Activated naive CD4-positive, alpha-beta T cell treated with anti-CD3 and anti-CD28 coated beads, Interleukin-2, amount 50 U/mL, for 16 hours (primary cell): Measurements from ENCODE around the gene STK32B.
"Not testable (repeated sequence)": the region's sequence is repeated elsewhere in the genome, so short reads cannot be mapped to it uniquely, and the experiment has no call there.

Experiments used
- DNase-seq: peaks from one replicate; pipeline ENCODE4 v3.0.0-alpha.2; 2020

The STK32B gene

DNA sequence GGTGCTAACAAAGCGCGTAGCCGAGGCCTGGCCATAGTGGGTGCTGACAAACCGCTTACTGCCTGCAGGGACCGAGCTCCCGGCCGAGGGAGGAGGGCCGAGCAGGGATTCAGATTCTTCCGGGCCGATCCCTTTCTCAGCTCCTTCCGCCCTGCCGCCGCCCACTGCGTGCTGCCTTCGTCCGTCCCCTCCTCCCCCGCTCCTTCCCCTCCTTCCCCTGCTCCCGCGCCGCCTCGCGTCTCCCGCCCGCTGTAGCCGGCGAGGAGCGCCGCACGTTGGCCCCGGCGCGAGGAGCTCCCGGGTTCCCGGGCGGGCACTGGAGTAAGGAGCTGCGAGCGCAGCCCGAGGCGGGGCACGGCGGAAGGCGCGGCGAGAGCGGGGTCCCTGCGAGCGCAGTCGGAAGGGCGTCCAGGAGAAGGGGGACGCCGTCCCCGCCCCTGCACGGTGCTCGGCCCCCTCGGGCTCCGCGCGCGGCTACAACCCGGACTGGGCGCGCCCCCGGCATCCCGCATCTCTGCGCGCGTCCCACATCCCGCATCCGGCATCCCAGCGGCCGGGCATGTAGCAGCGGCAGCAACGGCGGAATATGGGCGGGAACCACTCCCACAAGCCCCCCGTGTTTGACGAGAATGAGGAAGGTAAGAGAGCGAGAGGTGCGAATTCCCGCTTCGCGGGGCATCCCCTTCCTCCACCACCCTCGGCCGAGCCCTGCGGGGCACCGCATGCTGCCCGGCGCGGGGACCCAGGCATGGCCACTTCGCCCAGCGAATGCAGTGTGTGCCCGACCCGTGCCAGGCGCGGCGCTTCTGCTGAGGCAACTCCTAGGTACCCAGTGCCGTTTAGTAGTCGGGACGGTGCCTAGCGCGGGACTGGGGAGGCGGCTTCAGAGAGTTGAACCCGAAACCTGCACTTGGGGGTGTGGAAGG, at the start of gene STK32B:
TSS of gene STK32B (plus strand) at position 203 of the 926 bp plus-strand sequence.
- no peak for DNase-seq

DNA sequence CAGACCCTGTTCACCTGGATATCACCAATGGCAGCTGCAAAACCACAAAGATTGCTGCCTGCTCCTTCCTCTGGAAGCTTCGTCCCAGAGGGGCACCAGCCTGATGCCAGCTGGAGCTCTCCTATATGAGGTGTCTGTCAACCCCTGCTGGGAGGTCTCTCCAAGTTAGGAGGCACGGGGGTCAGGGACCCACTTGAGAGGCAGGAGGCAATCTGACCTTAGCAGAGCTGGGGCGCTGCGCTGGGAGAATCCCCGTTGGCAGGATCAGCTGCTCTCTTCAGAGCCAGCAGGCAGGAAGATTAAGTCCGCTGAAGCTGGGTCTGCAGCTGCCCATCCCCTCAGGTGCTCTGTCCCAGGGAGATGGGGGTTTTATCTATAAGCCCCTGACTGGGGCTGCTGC, 49.6 kb upstream of the STK32B start:
- DNase-seq, result not testable (repeated sequence)

DNA sequence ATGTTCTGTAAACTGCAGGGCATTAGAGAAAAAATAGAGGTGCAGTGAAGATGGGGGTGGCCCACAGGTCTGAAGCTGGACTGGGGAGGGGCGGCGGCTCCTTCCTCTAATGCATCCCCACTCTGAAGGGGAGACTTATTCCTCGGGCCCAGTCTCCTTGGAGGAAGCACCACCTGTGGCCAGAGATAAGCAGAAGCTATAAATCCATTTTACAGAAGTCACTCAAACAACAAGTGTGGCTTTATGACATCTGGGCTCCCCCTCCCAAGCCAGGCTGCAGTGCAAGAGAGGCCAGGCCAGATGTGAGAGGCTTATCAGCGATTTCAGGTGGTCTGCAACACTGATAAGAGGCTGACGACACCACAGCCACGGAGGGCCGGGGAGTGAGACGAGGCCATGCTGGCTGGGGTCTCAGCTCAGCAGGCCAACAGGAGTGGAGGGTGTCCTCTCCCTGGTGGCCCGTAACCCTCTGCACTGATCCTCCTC, 47.9 kb upstream of the STK32B start:
- no peak for DNase-seq

DNA sequence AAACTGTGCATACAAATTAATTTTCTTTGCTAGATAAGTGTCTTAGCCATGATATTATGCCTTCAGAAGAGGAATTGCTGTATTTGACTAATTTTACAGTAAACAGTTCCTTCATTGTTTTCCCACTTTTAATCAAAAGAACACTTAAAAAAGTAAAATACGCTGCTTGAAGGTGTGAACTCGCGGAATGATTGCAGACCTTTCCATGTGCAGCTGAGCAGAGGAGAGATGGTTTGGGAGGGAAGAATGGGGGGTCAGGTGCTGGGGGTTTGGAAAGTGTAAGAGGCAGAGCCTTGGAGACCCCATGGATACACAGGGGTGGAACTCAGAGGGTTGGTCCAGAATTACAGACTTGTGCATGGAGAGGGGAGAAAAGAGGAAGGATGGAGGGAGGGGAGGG, 47.4 kb upstream of the STK32B start:
- no peak for DNase-seq

DNA sequence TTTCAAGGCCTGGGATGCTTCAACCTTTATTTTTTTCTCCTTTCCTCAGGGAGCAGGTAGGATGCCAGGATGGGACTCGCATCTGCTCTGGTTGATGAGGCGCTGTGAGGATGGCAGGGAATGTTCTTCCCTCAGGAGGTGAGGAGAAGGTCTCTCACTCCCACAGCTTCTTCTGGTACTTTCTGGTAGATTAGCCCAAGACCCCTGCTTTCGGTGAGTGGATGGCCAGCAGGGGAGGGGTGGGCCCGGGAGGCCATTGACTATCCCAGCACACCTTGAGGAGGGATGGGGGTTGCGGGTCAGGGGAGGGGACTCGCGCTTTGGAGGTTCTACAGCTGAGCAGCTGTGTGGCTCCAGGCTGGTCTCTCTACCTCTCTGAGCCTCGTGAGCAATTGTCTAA, 46.8 kb upstream of the STK32B start:
- no peak for DNase-seq

DNA sequence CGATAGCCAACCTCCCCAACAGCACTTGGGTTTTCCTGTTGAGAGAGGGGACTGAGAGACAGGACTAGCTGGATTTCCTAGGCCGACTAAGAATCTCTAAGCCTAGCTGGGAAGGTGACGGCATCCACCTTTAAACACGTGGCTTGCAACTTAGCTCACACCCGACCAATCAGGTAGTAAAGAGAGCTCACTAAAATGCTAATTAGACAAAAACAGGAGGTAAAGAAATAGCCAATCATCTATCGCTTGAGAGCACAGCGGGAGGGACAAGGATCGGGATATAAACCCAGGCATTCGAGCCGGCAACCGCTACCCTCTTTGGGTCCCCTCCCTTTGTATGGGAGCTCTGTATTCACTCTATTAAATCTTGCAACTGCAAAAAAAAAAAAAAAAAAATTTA, 44.3 kb upstream of the STK32B start:
- DNase-seq, result not testable (repeated sequence)

DNA sequence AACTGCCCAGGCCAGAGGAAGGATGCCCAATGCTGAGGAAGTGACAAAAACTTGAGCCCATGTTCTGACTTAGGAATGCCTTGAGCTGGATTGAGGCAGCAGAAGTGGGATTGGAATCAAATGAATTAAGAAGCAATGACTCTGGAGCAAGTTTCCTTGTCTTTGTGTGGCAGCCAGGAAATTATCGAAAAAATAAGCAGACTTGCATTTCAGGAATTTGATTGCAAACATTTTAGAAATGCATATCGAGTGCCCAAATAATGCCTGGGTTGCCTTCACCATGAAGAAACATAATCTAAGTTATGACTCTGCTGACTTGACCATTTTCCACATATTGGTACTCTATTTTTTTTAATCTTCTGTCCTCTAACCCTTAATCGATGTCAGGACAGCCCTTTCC, 41.5 kb upstream of the STK32B start:
- DNase-seq, result no peak

DNA sequence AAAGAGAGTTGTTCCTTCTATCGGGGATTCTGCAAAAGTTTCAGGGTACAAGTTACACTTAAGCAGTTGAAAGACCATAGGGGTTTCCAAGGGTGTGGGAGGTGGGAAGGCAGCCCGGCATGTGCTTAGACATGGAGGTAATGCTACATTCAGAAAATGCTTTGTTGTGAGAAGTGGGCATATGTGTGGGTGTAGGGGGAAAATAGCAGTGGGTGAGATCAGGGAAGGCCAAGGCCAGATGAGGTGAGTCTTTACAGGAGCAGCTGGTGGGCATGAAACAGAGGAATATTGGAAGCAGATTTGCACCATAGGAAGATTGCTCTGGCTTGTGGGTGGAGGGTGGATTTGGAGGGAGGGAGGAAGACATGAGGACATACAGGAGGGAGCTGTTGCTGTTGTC, 40.3 kb upstream of the STK32B start:
- no peak for DNase-seq

DNA sequence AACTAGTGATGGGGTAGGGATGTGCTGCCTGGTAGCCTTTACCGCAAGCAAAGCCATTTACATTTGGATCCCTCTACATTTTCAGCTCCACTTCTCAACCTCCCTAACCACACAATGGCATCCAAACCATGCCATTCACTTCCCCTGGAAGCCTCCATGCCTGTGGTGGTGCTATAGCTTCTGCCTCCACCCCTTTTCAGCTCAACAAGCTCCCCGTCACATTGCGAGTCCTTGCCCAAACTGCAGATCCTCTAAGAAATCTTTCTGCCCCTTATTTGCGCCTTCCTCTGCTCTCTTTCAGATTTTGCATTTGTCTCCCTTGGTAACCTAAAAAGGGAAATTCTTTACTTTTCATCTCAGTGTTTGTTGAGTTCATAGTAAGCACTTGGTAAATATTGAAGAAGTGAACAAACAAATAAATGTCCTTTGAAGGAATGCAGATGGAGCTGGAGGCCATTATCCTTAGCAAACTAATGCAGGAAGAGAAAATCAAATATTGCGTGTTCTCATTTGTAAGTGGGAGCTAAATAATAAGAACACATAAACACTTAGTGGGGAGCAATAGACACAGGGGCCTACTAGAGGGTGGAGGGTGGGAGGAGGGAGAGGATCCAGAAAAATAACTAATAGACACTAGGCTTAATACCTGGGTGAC, 38.9 kb upstream of the STK32B start:
- no peak for DNase-seq

DNA sequence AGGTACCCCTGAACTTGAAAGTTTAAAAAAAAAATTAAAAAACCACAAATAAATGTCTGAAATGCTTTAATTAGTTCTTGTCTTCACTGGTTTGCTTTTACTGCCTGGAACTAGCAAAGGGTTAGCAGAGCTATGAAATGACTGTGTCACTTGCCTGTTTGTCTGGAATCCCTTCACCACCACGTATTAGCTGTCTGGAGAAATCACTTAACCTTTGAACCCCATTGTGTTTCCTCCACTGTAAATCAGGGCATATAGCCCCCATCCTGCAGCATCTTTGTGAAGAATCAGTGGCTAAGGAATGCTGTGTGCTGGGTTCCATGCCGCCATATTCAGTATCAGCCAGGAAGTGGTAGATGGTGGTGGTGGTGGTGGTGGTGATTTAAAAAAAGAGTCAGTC, 38.3 kb upstream of the STK32B start:
- DNase-seq, result no peak

DNA sequence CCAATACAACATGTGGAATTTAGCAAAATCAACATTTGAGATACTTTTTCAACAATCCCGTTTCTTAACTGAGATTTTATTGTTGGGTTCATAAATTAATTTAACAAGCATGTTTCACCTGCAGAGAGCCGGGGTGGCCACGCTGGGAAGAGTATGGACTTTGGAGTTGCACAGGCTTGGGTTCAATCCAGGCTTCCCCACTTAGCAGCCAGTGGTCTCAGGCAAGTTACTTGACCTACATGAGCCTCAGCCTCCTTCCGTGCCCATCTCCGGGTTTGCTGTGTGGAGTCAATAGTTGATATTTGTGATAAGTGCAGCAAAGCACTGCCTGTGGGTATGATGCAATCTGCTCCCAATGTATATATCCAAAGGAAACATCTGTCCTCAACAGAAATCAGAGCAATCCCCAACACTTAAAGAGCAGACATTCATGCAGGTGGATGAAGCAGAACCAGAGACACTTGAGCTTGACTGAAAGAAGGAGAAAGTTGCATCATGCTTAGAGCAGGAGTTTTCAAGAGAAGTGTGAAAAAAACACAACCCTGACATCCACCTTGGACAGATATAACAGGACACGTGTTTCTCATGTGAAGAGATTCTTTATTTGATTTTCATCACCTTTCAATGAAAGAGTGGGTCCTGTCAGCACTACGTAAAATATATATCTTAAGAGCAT, 37.1 kb upstream of the STK32B start:
- DNase-seq, result no peak

DNA sequence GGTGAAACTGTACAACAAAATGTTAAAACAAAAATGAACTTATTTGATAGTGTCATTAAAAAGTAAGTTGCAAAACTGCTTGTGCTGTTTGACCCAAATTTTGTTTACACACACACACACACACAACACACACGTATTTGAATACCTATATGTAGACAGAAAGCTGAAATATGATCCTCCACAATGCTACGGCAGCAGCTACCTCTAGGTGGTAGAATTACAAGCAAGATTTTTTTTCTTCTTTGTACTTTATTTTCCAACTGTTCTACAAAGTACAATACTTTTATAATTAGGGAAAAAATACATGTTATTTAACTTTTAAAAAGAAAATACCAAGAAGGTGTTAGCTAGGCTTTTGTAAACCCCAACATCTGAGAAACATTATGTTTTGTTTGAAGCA, 33.2 kb upstream of the STK32B start:
- DNase-seq, result no peak

DNA sequence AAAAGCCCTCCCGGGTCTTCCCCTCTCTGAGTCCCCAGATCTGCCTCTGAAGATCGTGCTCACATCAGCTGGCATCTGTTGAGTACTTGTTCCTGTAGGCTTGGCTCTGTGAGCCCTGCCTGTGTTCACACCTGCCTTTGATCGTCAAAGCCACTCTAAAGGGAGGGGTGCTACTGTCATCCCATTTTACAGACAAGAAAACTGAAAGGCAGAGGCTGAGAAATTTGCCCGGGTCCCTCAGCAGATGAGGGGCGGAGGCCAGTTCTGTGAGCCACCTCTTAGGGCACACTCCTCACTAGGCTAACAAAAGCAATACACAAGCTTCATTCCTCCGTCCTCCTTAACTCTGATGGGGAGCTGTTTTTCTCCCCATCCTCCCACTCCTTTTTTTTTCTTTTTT, 32.7 kb upstream of the STK32B start:
- DNase-seq, result no peak

DNA sequence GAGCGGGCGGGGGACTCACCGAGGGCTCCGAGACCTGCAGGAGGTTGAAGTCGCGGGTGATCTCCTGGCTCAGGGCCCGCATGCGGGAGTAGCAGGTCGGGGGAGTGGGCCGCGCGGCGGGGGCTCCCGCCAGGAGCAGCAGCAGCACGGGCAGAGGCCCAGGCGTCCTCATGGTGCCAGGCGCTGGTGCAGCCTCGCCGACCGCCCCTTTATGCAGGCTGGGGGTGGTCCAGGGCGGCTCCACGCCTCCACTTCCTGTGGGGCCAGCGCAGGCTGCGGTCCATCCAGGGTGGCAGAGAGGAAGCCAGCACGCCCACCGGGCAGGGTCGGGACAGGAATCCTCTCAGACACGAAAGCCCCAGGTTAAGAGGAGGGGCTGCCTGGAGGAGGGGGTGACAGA, 32.0 kb upstream of the STK32B start, which contains the start of gene CYTL1:
TSS of gene CYTL1 (minus strand) at position 185 of the 400 bp plus-strand sequence. CDS start at position 172, 13 bp downstream.
- DNase-seq, result no peak

DNA sequence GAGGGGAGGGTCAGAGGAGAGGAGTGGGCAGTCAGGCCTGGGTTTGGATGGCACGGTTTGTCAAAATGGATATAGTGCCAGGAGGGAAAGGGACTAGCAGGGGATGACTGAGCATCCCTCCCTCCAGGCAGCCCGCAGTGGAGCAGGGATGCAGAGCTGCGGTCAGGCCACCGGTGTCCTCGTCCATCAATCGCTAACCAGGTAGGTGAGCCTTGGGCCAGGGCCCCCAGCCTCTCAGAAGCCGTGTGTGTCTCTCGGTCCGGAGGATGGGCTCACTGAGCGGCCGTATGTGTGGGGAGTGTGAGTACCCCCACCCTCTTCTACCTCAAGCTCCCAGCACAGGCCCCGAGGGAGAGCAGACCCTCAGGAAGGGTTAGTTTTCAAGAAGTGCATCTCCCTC, 31.5 kb upstream of the STK32B start:
- no peak for DNase-seq

DNA sequence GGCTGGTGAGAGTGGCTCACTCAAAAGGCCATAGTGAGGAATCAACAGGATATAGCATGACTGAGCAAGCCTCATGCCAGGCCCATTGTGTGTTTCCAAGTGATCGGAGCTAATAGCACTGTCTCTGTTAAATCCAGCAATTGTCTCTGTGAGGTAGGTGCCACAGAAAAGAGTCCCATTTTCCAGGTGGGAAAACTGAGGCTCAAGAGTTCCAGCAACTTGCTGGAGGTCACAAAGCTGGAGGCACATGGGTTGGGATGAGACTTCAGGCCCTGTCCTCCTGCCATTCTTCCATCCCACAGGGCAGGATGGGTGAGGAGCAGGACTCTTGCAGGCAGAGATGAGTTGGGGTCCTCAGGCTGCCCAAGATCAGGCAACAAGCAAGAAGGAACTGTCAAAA, 30.9 kb upstream of the STK32B start:
- DNase-seq, result no peak

DNA sequence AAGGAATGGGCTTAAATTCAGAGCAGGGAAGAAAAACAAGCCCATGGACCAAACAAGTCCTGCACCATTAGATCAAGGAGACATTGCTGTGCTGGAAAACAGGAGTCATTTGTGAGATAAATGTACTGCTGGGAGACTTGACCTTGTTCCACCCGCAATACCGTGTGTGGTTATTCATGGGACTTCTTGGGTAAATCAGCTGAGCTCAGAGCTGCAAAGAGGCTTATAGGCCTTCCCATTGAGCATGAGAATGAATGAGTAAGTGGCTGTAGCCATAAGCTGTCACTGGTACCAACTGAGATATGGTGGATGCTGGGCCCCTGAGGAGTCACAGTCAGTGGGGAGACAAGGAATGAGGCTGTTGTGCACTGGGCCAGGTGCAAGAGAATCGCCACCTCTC, 29.7 kb upstream of the STK32B start:
- DNase-seq, result no peak

DNA sequence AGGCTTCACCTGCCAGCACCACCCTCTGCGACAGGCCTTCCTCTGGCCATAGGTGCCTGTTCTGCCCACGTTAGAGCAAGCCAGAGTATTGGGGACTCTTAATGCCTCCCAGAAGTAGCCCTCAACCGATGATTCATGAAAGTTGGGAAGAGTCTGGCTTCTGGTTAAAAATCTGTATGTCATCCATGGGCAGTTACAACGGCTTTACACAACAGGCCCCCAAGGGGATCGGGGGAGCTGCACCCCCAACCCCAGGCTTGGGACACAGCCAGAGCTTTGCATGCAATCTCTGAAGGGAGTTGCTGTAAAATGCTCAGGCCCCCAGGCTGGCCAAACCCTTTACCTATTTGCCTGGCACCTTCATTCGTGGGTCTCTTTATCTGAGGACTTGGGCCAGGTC, 26.6 kb upstream of the STK32B start:
- no peak for DNase-seq

DNA sequence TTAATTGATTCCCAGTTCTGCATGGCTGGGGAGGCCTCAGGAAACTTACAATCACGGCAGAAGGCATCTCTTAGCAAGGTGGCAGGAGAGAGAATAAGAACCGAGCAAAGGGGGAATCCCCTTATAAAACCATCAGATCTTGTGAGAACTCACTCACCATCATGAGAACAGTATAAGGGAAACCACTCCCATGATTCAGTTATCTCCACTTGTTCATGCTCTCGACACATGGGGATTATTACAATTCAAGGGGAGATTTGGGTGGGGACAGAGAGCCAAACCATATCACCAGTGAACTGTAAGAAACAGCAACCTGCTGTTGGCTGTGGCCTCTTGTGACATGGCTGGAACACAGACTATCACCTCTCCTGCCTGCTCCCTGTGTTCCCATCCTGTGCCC, 24.9 kb upstream of the STK32B start:
- DNase-seq, result no peak

DNA sequence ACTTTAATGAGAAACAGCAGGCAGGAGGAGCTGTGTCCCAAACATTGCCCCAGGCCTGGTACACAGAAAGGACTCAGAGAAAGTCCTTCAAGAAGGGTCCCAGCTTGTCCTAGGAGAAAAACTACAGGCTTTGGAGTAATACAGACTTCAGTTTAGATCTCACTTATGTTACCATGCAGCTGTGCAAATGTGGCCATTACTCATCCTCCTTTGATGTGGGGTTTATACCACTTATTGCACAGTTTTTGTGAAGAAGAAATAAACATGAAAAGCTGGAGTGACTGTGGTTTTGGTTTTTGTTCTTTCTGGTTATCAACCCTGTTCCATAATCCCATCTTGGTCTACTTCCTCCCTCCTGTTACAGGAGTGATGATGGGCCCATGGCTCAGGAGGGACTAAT, 23.9 kb upstream of the STK32B start:
- DNase-seq, result no peak

DNA sequence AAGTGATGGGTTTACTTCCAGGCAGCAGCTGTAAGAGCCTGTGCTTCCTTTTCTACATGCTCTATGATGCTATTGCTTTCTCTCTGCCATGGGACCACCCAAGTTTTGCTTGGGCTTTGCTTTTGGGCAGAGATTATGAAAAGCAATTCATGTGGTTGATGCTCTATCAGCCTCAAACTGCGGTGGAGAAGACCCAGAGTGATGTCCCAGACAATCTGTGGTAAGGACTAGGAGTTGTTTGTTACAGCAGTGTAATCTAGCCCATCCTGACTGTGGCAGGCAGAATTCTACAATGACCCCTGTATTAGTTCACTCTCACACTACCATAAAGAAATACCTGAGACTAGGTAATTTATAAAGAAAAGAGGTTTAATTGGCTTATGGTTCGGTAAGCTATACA, 22.8 kb upstream of the STK32B start:
- DNase-seq, result no peak

DNA sequence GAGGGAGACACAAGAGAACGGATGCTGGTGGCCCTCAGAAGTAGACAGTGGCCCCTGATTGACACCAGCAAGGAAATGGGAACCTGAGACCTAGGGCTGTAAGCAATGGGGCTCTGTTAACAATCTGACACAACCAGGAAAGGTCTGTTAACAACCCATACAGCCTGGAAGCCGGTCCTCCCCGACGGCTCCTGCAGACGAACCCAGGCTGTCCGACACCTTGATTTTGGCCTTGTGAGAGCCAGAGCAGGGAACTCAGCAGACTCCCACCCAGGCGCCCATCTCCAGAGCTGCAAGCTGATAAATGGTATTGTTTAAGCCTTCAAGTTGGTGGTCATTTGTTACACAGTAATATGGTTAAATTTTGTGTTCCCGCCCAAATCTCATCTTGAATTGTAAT, 21.8 kb upstream of the STK32B start:
- no peak for DNase-seq

DNA sequence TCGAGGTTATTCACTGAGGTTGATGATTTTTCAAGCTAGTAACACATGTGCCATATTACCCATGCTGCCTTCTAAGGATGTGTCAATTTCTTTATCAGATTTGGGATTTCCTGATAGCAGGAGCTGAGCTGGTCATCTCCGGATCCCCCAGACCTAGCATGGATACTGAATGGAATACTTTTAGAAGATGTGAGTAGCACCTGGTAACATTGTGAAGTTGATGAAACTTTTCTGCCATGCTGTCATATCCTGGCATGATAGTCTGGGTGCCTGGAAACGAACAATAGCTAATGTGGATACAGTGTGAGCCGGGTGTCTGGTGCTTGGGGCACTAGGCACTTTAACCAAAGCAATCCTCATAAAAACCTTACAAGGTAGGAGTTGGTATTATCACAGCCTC, 21.1 kb upstream of the STK32B start:
- DNase-seq, result no peak

DNA sequence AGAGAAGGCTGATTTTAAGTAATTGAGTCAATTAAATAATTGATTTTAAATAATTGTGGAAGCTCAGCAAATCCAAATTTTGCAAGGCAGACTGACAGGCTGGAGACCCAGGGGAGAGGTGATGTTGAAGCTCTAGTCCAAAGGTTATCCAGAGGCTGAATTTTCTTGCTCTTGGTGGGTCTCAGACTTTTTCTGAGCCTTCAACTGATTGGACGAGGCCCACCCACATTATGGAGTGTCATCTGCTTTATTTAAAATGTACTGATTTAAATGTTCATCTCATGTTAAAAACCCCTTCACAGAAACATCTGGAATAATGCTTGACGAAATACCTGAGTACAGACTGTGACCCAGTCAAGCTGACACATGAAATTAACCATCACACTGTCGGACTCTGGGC, 20.4 kb upstream of the STK32B start:
- DNase-seq, result no peak
